Activated CD4-positive, alpha-beta T cell treated with anti-CD3 and anti-CD28 coated beads, Interleukin-2, amount 50 U/mL, for 16 hours (primary cell): Measurements from ENCODE around the gene SLC19A1.

Experiments used
- DNase-seq: peaks from one replicate; pipeline ENCODE4 v3.0.0-alpha.2; 2020

SLC19A1 gene

GRCh38 chr21:45449658-45450422 lies 92.4 kb downstream of the SLC19A1 start:
- no peak for DNase-seq

GRCh38 chr21:45448810-45449657 lies 93.2 kb downstream of the SLC19A1 start:
- DNase-seq, result no peak

- no peak for DNase-seq
Measured at GRCh38 chr21:45448283-45448809, 93.9 kb downstream of the SLC19A1 start.
